HG03439 (cell line): ENCODE measurements around the gene ATAD2B.
"Not testable (repeated sequence)": the region's sequence is repeated elsewhere in the genome, so short reads cannot be mapped to it uniquely, and the experiment has no call there.

ENCODE experiments used
- ATAC-seq: cut with Tn5 transposase; IDR thresholded peaks from one replicate; pipeline ENCODE4 v1.9.1; 2021; ENCODE audit warnings: mild to moderate bottlenecking, moderate library complexity; ENCODE audit not compliant: unreplicated experiment

The ATAD2B gene

GRCh38 chr2:23794234-23794633, 132.7 kb downstream of the ATAD2B start:
- no peak for ATAC-seq

- ATAC-seq, result no peak
Measured at GRCh38 chr2:23793476-23793875, 133.4 kb downstream of the ATAD2B start.

- no peak for ATAC-seq
Measured at GRCh38 chr2:23791030-23791429, 135.9 kb downstream of the ATAD2B start.

GRCh38 chr2:23789012-23789411, 137.9 kb downstream of the ATAD2B start:
- no peak for ATAC-seq

- peak; percentile 53 for ATAC-seq
Measured at GRCh38 chr2:23788100-23788499, 138.8 kb downstream of the ATAD2B start.

GRCh38 chr2:23784971-23785370, 142.0 kb downstream of the ATAD2B start:
- ATAC-seq, result no peak

- ATAC-seq, result no peak
Measured at GRCh38 chr2:23782646-23783045, 144.3 kb downstream of the ATAD2B start.

- no peak for ATAC-seq
Measured at GRCh38 chr2:23782126-23782525, 144.8 kb downstream of the ATAD2B start.

GRCh38 chr2:23780465-23780864, 146.5 kb downstream of the ATAD2B start:
- not testable (repeated sequence) for ATAC-seq

- no peak for ATAC-seq
Measured at GRCh38 chr2:23777826-23778225, 149.1 kb downstream of the ATAD2B start.

- ATAC-seq, result no peak
Measured at GRCh38 chr2:23776021-23776420, 150.9 kb downstream of the ATAD2B start.

- ATAC-seq, result no peak
Measured at GRCh38 chr2:23772684-23773083, 154.2 kb downstream of the ATAD2B start.

- no peak for ATAC-seq
Measured at GRCh38 chr2:23772056-23772455, 154.9 kb downstream of the ATAD2B start.

- ATAC-seq, result no peak
Measured at GRCh38 chr2:23769364-23769763, 157.6 kb downstream of the ATAD2B start.

- ATAC-seq, result no peak
Measured at GRCh38 chr2:23767876-23768621, 158.9 kb downstream of the ATAD2B start.

GRCh38 chr2:23762141-23762540, 164.8 kb downstream of the ATAD2B start:
- no peak for ATAC-seq

GRCh38 chr2:23761638-23762037, 165.3 kb downstream of the ATAD2B start:
- no peak for ATAC-seq

- ATAC-seq, result no peak
Measured at GRCh38 chr2:23760736-23761135, 166.2 kb downstream of the ATAD2B start.

- ATAC-seq, result no peak
Measured at GRCh38 chr2:23757686-23758433, 169.1 kb downstream of the ATAD2B start.

GRCh38 chr2:23756593-23757292, 170.2 kb downstream of the ATAD2B start:
- ATAC-seq, result no peak

GRCh38 chr2:23754970-23755369, 172.0 kb downstream of the ATAD2B start:
- ATAC-seq, result no peak
